Activated CD8-positive, alpha-beta memory T cell treated with anti-CD3 and anti-CD28 coated beads for 1 hour (primary cell): ENCODE results near the gene NSD2.

Source experiments
- DNase-seq, 2 donors: peaks; one replicate each; pipeline ENCODE4 v3.0.0-alpha.2; 2020; ENCODE audit warnings: low read depth in 1 of 2; ENCODE audit errors: extremely low read depth in 1 of 2

Gene NSD2

GRCh38 chr4:1862961-1863296 lies 8.3 kb upstream of the NSD2 start:
- DNase-seq: no peak

- no peak for DNase-seq
These were observed 7.7 kb upstream of the NSD2 start for GRCh38 chr4:1863297-1864033.

- no peak for DNase-seq
These were observed 6.9 kb upstream of the NSD2 start for GRCh38 chr4:1864076-1865008.

- DNase-seq: no peak
These were observed 5.0 kb upstream of the NSD2 start for GRCh38 chr4:1866189-1866661.

- DNase-seq: no peak
These were observed 2.9 kb upstream of the NSD2 start for GRCh38 chr4:1868293-1868692.

GRCh38 chr4:1868912-1869311 lies 2.3 kb upstream of the NSD2 start:
- no peak for DNase-seq

GRCh38 chr4:1869530-1870327 lies 1.5 kb upstream of the NSD2 start:
- no peak for DNase-seq

- peak; percentile 56 to 83 for DNase-seq
These were observed 940 bp upstream of the NSD2 start for GRCh38 chr4:1870328-1870577.

GRCh38 chr4:1871471-1872021 lies 353 bp downstream of the NSD2 start:
- DNase-seq: no peak

- DNase-seq: no peak
These were observed 1.7 kb downstream of the NSD2 start for GRCh38 chr4:1872870-1873269.

GRCh38 chr4:1873291-1873690 lies 2.1 kb downstream of the NSD2 start:
- DNase-seq: no peak

GRCh38 chr4:1873776-1874175 lies 2.6 kb downstream of the NSD2 start:
- no peak for DNase-seq

- DNase-seq: no peak
These were observed 3.0 kb downstream of the NSD2 start for GRCh38 chr4:1874201-1874600.

GRCh38 chr4:1879485-1879884 lies 8.3 kb downstream of the NSD2 start:
- no peak for DNase-seq

- DNase-seq: no peak
These were observed 9.1 kb downstream of the NSD2 start for GRCh38 chr4:1880332-1880731.

GRCh38 chr4:1882850-1883271 lies 11.7 kb downstream of the NSD2 start:
- no peak for DNase-seq

GRCh38 chr4:1883583-1883982 lies 12.4 kb downstream of the NSD2 start:
- no peak for DNase-seq

GRCh38 chr4:1885414-1885813 lies 14.2 kb downstream of the NSD2 start:
- DNase-seq: no peak

GRCh38 chr4:1887052-1887451 lies 15.9 kb downstream of the NSD2 start:
- DNase-seq: no peak

- DNase-seq: no peak
These were observed 19.9 kb downstream of the NSD2 start for GRCh38 chr4:1890979-1891570.
